NCI-H345 treated with DMSO at 0.1 percent for 48 hours (cell line): Measurements from ENCODE around the gene SUSD1.

ENCODE experiments used
- DNase-seq: peaks from one replicate; lab custom pipeline; 2025; ENCODE audit not compliant: unreplicated experiment; lab: John Stamatoyannopoulos, UW

Gene SUSD1

DNA sequence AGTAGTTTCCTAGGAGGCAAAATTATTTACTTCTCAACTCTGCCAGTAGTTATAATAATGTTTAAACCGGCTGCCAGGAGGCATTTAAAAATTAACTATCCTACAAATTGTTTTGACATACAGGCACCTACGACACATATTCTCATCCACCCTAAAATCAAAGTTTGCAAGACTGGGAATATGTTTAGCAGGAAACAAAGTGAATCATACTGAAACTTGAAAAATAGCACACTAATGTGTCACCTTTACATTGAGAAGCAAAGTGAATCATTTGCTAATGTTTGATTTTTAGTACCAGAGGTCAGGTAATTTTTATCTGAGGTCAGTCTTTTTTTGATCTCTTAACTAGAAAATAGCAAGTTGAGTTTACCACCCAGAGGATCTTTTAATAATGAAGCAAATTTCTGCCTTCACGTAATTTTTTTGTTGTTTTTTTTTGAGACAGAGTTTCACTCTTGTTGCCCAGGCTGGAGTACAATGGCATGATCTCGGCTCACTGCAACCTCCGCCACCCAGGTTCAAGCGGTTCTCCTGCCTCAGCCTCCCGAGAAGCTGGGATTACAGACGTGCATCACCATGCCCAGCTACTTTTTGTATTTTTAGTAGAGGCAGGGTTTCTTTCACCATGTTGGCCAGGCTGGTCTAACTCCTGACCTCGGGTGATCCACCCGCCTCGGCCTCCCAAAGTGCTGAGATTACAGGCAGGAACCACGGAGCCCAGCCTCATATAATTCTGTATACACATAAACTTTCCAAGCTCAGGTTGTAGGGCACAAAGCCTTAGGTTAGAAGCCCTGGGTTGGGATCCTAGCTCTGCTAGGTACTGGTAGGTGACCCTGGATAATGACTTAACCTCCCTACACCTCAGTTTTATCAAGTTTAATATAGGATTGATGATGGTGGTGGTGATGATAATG is 154.2 kb downstream of the SUSD1 start:
- DNase-seq = no peak

DNA sequence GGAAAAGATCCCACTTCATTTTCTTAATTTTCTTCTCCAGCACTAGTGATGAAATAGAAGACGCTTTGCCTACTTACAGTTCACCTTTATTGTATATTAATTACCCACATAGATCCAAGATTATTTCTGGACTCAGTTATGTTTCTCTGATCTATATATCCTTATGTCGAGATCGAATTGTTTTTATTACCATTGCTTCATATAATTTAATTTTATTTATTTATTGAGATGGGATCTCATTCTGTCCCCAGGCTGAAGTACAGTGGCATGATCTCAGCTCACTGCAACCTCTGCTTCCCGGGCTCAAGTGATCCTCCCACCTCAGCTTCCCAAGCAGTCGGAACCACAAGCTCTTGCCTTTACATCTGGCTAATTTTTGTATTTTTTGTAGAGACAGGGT is 157.2 kb downstream of the SUSD1 start:
- no peak for DNase-seq

DNA sequence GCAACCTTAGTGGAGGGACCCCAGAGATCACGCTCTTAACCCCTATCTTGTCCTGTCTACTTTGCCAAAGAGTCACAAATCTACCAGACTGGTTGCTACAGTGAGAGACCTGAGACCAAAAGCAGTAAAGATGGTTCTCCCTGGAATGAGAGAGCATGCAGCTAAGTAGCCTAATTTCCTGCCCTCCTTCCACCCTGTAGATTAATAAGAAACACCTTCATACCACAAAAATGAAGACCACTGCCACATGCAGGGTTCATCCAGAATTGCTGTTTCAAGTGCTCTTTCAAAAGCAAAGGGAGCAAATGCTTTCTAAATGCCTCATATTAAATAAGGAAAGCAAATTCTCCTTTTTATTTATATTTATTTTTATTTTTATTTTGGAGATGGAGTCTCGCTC is 159.4 kb downstream of the SUSD1 start:
- DNase-seq = no peak

DNA sequence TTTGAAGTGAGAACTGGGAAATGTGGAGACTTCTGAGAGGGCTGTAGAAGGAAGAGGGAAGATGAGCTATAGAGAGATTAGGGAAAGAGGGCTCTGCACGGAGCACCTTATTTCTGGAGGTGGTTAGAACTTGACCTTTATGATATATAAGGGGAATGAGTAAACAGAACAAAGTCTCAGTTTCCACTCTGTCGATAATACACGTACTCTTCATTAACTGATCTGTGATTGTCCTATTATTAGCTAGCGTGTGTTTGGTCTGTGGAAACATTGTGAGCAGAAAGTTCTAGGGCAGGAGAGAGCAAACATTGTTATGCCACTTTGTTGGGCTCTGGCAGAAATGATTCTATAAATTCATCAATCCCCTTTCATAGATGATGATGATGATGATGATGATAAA is 159.9 kb downstream of the SUSD1 start:
- DNase-seq = no peak

DNA sequence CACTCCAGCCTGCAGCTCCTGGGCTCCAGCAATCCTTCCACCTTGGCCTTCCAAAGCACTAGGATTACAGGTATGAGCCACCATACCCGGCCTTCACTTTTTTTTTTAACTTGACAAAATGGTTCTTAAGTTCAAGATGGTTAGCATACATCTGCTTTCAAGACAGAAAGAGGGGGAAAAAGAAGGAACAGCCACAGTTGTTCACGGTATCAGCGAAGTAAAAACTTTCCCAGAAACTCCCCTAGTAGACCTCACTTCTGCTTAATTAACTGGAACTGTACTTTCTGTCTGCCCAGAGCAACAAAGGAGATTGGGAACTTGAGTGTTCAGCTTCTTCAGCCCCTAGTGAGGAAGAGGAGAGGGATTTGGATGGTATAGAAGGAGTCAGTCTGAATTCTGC is 161.8 kb downstream of the SUSD1 start:
- no peak for DNase-seq

DNA sequence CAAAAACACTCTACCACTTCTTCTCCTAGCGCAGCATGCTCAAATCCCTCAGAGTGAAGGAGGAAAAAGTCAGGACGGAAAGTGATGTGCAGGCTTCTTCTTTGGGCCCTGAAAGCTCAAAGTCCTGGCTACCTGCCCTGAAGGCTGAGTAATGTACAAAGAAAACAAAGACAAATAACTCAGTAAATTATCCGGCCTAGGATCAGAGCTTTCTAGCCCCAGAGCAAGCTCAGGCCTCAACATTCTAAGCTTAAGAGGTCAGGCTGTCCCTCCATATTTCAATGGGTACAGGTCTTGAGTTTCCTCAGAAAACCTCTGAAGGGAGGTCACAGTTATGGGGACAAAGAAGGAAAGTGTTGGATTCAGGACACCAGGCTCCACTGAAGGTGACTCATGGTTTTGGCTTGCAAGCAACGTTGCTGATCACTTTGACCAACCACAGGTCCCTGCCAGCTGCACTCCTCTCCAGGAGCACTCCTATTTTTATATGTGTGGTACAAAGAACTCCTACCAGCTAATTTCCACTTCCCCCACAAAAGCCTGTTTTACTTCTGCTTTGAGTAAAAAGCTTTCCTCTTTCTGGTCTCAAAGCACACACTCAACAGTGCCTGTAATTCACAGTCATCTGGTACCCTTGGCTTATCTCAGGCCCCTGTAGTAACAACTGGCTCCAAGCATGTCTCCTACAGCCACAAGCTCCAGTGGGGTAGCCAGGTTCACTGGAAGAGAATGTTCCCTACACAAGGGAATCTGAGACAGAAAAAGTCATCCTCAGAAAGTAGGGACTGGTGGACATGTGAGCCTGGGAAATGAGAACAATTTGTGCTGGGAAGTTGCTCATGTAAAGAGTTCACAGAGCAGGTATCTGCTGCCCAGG is 162.8 kb downstream of the SUSD1 start:
- no peak for DNase-seq

DNA sequence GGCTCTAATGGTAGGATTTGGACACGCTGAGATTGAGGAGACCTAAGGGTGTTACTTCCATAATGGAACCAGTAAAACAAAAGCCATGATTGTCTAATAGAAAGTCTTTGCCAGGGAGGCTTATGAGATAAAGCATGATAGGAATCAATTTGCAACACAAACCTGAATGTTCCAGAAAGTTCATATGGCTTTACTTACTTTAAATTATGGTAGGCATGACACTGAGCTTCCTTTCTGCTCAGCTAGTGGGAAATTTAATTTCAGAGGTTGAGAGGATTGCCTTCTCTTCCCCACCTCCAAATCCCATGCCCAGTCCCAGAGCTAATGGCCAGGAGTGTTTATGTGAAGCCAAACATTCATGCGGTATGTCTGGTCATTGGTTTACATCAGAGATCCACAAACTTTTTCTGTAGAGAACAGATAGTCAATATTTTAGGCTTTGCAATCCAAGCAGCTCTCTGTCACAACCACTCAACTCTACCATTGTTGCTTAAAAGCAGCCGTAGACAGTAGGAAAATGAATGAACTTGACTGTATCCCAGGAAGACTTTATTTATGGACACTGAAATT is 164.0 kb downstream of the SUSD1 start:
- no peak for DNase-seq

DNA sequence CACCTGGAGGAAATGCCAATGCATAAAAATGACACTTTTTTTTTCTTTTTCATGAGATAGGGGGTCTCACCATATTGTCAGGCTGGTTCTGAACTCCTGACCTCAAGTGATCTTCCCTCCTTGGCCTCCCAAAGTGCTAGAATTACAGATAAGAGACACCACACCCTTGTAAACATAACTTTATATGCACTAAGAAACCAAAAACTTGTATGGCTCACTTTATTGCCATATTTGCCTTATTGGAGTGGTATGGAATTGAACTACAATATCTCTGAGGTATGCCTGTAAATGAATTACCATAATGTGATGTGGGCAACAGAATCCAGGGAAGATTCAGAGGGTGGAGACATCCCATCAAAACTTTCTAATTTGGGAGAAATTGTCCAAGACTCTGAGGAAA is 164.6 kb downstream of the SUSD1 start:
- DNase-seq = no peak

DNA sequence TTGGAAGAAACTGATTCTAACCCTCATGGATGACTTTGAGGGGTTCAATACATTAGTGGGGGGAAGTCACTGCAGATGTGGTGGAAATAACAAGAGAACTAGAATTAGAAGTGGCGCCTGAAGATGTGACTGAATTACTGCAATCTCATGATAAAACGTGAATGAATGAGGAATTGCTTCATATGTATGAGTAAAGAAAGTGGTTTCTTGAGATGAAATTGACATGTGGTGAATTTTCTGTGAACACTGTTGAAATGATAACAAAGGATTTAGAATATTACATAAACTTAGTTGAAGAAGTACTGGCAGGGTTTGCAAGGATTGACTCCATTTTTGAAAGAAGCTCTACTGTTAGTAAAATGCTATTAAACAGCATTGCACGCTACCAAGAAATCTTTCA is 165.4 kb downstream of the SUSD1 start:
- DNase-seq = no peak

DNA sequence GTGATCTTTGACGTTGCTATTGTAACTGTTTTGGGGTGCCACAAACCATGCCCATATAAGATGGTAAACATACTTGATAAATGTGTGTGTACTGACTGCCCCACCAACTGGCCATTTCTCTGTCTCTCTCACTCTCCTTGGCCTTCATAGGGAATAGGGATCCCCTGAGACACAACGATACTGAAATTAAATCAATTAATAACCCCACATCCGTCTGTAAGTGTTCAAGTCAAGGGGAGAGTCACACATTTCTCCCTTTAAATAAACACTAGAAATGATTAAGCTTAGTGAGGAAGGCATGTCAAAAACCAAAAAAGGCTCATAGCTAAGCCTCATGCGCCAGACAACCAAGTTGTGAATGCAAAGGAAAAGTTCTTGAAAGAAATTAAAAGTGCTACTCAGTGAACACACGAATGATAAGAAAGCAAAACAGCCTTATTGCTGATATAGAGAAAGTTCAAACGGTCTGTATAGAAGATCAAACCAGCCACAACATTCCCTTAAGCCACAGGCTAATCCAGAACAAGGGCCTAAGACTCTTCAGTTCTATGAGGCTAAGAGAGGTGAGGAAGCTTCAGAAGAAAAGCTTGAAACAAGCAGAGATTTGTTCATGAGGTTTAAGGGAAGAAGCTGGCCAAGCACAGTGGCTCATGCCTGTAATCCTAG is 167.4 kb downstream of the SUSD1 start:
- DNase-seq = no peak

DNA sequence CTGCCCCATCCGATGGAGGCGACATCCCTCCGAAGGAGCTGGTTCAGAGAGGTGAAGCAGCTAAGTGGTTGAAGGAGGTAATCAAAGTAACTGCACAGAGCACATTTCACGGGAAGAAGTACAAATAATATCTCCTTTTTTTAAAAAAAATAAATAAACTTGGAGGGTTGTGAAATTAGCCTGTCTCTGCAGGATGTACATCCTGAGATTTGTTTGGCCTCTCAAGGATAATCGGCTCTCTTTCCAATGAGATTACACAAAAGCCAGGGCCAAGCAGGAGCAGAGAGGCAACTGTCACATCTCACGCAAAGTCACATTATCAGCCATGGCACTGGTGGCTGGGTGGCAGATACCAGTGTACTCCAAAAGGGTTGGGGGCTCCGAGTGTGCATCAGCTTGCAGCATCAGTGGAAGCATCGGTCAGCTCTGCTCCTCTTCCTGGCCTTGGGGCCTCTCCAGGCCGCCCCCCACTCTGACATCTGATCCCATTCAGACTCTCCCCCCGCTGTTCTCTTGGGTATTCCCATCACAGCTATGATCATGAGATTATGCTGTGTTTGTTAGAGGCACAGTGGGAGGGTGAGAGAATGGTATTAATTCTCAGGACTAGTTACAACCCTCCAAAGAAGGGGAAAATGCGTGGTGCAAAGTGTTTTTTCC is 168.6 kb downstream of the SUSD1 start:
- DNase-seq = no peak

DNA sequence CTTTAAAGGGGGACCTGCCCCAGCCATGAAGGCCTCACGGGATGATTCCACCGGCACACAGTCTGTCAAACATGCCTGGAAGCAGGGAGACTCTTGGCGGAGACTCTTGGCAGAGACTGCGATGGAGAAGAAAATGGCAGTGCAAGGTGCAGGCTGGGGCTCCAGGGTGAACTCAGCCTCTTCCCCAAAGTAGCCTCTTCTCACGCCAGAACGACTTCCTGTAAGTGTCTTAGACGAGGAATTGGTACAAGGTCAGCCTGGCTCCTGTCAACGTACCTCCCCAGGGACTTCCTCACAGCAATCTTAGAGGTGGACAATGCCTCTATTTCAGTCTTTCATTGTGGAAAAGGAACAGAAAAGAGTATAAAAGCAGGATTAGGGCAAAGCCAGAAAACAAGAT is 169.2 kb downstream of the SUSD1 start:
- no peak for DNase-seq

DNA sequence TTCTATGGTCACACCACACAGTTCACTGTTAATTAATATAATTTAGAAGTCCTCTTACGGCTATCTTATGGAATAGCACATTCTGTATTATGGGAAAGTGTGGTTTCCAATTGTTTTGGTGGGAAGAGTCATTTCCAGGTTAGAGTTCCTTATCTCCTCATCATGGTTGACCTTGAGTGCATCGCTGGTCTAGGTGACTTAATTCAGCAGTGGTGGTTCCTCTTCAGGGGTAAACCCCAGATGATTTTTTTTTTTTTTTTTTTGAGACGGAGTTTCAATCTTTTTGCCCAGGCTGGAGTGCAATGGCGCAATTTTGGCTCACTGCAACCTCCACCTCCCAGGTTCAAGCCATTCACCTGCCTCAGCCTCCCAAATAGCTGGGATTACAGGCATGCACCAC is 171.6 kb downstream of the SUSD1 start:
- DNase-seq = no peak

DNA sequence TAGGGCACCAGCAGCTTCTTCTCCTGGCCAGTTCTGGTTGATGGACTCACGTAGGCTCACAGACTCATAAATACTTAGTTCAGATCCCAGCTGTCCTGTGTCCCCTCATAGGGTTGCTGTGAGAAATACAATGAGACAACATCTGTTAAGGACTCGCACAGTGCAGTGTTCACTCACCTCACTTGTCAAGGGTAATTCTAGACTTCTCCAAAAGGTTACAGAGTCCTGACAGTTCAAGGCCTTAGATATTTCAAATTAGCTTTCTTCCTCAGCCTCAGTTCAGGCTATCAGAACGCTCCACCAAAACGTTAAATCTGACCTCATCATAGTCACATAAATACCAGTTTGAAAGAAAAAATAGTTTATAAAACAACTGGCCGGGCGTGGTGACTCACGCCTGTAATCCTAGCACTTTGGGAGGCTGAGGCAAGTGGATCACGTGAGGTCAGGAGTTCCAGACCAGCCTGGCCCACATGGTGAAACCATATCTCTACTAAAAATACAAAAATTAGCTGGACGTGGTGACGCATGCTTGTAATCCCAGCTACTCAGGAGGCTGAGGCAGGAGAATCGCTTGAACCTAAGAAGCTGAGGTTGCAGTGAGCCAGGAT is 172.1 kb downstream of the SUSD1 start:
- DNase-seq = no peak

DNA sequence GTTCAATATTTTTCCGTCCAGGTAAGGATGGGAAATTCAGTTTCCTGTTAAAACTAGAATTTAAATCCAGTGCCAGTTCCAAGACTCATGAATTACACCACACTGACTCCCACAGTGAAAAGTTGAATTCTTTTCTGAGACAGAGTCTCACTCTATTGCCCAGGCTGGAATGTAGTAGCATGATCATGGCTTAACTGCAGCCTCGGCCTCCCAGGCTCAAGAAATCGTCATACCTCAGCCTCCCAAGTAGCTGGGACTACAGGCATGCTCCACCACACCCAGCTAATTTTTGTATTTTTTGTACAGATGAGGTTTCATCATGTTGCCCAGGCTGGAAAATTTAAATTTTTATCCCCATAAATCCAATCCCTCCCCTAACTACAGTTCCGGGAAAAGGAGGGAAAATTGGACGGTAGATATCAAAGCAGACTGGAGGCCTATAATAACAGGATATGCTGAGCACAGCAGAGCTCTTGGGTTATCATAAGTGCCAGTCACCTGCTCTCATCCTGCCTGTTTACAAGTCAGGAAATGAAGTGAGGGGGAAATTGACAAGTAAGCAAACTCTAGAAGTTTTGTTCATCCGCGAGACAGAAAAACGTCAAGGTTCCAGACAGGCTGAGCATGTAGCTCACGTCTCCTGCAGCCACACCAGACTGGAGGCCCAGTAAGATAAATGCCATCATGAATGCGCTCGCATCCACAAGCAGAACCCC is 172.8 kb downstream of the SUSD1 start:
- DNase-seq = no peak

DNA sequence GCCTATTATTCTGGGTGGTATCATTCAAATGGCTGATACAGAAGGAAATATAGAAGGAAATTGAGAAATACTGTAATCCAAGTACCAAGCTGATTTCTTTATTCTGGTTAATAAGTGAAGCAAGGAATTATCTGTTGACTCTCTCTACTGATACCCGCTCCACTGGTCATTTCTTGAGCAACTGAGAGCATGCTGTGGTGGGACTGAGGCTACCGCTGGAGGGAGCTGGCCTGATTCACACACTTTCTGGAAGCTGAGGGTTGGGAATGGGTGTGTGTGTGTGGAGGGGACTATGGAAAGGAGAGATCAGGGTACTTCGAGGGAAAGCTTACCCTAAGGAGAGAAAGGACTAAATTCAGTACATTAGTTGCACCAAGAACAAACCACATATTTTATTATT is 174.4 kb downstream of the SUSD1 start:
- DNase-seq = no peak

DNA sequence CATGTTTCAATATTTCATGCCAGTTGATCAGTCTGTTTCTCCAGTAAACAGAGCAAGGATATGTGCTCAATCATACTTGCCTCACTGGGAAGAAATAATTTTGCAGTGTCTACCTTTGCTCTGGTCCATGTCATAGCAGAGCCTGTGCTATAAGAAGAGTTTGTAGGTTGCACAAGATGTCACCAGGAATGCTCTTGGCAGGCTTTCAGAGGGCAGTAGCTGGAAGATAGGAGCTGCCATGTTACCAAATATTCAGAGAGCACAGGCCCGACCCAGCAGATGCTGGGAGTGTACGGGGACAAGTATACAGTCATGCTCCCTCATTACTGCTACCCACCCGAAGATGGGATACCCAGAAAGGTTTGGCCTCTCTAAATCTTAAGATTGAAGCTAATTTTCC is 175.8 kb downstream of the SUSD1 start:
- DNase-seq = no peak

DNA sequence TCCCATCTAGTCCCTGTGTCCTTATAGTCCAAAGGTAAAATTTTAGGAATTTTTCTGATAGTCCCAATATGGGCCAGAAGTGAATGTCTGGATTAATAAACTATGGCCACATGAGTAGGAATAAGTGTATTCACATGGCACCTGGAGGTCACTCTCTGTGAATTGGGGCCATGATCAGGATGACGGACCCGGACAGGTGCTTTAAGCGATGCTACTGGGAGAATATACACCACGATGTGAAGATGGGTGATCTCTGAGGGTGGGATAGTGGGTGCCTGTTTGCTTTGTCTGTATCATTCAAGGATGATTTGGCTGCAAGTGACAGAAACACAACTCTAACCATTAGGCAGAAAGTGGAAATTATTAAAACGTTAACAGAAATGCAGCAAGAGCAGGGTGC is 177.3 kb downstream of the SUSD1 start:
- no peak for DNase-seq

DNA sequence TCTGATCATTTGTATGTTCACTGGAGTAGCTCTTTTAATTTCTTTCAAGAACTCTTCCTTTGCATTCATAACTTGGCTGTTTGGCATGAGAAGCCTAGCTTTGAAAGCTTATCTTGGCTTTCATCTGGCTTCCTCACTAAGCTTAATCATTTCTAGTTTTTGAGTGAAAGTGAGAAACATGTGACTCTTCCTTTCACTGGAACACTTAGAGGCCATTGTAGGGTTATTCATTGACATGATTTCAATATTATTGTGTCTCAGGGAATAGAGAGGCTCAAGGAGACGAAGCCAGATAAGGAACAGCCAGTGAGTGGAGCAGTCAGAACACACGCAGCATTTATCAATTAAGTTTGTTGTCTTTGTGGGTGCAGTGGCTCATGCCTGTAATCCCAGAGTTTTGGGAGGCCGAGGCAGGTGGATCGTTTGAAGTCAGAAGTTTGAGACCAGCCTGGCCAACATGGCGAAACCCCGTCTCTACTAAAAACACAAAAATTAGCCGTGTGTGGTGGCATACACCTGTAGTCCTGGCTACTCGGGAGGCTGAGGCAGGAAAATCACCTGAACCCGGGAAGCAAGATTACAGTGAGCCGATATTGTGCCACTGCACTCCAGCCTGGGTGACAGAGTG is 180.2 kb downstream of the SUSD1 start:
- DNase-seq = no peak
